HG03354 (cell line): ENCODE data around the gene KRT9.
"Not testable (repeated sequence)": the region's sequence is repeated elsewhere in the genome, so short reads cannot be mapped to it uniquely, and the experiment has no call there.

ENCODE experiments used
- ATAC-seq: cut with Tn5 transposase; IDR thresholded peaks from one replicate; pipeline ENCODE4 v1.9.1; 2021; ENCODE audit warnings: mild to moderate bottlenecking; ENCODE audit not compliant: unreplicated experiment, poor library complexity, severe bottlenecking

Gene KRT9

GRCh38 chr17:41549596-41550039 lies 22.2 kb downstream of the KRT9 start:
- no peak for ATAC-seq

GRCh38 chr17:41548844-41549595 lies 22.8 kb downstream of the KRT9 start:
- peak; percentile 75 for ATAC-seq

DNA sequence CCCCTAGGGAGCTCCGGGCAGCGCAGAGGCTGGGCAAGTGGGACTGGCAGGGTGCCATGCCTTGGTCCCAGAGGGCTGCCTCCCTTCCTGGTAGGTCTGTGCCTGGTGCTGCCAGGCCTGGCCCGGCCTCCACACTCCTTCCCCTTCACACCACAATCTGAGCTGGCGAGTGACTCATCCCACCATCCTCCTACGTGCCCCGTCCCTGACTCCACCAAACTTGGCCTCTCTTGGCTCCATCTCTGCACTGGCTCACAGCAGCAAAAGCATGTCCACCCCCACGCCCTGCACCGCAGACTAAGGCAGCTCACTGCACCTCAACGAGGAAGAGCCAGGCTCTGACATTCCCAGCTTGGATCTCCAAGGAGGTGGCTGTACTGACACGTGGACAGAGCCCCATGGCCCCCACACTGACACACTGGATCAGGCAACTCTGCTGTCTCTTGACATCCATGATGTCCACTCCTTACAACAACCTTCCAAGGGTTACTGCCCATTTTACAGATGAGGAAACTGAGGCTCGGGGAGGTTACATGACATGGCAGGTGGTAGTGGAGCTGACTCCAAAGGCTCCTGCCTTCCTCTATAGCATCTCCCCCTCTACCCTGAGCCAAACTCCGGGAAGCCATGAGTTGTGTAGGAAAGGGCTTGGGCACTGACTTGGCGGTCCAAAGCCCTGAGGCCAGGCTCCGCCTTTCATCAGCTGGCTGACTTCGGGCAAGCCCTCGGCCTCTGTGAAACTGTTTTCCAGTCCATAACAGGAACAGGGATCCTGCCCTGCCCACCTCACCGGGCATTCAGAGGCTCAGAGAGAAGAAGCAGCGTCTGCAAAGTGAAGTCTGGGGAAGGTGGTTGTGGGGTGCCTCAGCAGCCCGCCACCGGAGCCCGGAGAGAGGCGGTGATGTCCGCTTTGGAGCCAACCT lies 23.7 kb downstream of the KRT9 start:
- no peak for ATAC-seq

GRCh38 chr17:41547378-41547841 lies 24.4 kb downstream of the KRT9 start:
- no peak for ATAC-seq

- no peak for ATAC-seq
Measured at GRCh38 chr17:41546819-41547218, 25.0 kb downstream of the KRT9 start.

DNA sequence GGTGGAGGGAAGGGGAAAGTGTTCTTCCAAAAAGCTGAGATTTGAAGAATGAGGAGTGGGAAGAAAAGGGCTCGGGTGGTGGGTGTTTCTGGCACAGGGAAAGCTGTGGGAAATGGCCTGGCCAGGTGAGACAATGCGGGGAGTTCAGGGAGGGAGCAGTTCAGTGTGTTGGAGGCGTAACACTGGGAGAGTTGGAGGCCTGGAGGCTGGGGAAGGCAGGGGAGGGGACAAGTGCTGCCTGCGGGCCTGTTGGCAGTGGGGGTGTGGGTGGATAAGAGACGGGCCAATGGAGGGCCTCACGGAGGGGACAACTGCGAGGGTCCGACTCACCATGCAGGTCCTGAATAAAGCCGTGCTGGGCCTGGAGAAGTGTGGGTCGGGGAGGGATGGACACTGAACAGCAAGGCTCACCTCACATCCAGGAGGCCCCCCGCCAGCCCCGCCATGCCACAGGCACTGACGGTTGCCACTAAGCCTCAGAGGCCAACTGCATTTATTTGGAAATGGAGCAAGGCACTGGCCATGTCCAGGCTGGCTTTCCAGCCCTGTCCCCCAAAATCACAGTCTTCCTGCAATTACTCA lies 25.9 kb downstream of the KRT9 start:
- ATAC-seq = no peak

DNA sequence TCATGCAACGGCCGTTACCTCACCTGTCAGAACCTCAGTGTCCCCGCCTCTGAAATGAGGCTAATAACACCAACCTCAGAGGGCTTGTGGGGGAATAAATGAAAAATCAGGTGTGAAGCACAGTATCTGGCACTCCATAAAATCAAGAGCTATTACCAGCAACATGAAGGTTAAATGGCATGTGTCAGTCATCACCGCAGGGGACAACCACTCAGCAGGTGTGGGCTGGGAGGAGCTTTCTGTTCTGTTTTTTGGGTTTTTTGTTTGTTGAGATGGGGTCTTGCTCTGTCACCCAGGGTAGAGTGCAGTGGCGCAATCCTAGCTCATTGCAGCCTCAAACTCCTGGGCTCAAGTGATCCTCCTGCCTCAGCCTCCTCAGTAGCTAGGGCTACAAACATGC lies 26.9 kb downstream of the KRT9 start:
- no peak for ATAC-seq

GRCh38 chr17:41544491-41544892 lies 27.4 kb downstream of the KRT9 start:
- no peak for ATAC-seq

DNA sequence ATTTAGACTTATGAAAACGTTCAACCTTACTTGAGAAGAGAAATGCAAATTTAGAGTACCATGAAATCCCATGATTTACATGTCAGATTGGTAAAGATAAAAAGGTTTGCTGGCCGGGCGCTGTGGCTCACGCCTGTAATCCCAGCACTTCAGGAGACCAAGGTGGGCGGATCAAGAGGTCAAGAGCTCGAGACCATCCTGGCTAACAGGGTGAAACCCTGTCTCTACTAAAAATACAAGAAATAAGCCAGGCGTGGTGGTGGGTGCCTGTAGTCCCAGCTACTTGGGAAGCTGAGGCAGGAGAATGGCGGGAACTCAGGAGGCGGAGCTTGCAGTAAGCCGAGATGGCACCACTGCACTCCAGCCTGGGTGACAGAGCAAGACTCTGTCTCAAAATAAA lies 29.1 kb downstream of the KRT9 start:
- not testable (repeated sequence) for ATAC-seq

GRCh38 chr17:41542357-41542756 lies 29.5 kb downstream of the KRT9 start:
- no peak for ATAC-seq

GRCh38 chr17:41540921-41541625 lies 30.8 kb downstream of the KRT9 start:
- ATAC-seq = no peak

DNA sequence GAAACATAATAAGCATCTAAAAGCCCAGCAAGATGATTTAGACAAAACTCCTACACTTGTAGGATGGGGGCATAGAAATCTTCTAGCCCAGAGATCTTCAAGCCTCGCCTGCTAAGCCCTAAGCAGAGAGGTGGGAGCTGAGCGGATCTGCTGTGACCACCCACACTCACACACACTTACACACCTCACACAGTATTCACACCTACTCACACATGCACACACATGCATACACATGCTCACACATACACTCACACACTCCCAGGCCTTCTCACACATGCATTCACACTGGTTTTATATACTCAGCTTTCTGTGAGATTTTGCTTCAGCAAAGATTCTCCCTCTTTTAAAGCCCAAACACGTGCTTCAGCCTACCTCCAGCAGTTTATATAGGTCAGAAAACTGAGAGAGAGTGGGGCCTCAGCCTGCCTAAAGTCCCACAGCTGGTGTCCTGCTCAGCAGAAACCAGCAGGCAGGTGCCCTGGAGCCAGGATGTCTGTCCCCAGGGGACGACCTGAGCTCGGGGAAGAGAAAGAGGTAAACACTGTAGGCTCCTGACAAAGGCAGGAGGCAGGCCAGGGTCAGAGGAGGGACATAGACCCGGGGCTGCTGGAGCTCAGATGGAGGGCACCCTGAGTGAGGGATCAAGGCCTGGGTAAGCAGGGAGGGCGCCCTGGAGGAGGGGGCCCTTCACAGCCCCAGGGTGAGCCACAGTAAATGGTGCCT lies 31.7 kb downstream of the KRT9 start:
- ATAC-seq = no peak

GRCh38 chr17:41539071-41539492 lies 32.8 kb downstream of the KRT9 start:
- ATAC-seq = no peak

GRCh38 chr17:41538565-41538991 lies 33.3 kb downstream of the KRT9 start:
- ATAC-seq = no peak

- no peak for ATAC-seq
Measured at GRCh38 chr17:41537990-41538389, 33.9 kb downstream of the KRT9 start.

GRCh38 chr17:41537614-41537954 lies 34.3 kb downstream of the KRT9 start:
- no peak for ATAC-seq

GRCh38 chr17:41536741-41537613 lies 34.9 kb downstream of the KRT9 start:
- ATAC-seq = no peak

DNA sequence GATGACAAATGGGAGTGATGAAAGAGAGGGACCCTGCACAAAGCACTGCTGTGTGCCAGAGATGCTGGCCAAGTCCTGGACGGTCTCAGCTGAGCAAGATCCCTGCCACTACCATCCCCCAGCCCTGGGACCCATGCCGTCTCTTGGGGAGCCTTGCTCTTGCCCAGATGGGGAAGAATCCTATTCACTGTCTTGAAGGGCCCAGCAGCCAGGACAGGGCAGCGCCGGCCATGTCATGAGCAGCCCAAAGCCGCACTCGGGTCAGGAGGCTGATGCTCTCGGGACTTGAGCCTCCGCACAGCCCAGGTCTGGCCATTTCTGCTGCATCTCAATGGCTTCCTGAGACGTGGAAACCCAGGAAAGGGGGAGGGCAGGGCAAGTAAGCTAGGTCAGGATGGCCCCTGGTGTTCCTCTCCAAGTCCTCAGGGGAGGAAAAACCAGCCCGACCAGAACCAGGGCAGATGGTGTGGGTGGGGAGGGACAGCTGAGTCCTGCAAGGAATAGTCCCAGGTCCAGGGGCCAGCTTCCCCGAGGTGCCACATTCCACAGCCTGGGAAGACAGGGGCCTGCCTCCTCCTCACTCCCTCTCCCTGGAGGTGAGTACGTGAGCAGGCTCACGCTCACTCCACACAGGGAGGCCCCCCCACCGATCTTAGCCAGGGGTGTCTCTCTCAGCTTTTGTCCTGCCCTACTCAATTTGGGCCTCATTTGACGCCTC lies 35.9 kb downstream of the KRT9 start:
- no peak for ATAC-seq
